Measurements from ENCODE around the gene ABHD8.

Gene ABHD8

DNA sequence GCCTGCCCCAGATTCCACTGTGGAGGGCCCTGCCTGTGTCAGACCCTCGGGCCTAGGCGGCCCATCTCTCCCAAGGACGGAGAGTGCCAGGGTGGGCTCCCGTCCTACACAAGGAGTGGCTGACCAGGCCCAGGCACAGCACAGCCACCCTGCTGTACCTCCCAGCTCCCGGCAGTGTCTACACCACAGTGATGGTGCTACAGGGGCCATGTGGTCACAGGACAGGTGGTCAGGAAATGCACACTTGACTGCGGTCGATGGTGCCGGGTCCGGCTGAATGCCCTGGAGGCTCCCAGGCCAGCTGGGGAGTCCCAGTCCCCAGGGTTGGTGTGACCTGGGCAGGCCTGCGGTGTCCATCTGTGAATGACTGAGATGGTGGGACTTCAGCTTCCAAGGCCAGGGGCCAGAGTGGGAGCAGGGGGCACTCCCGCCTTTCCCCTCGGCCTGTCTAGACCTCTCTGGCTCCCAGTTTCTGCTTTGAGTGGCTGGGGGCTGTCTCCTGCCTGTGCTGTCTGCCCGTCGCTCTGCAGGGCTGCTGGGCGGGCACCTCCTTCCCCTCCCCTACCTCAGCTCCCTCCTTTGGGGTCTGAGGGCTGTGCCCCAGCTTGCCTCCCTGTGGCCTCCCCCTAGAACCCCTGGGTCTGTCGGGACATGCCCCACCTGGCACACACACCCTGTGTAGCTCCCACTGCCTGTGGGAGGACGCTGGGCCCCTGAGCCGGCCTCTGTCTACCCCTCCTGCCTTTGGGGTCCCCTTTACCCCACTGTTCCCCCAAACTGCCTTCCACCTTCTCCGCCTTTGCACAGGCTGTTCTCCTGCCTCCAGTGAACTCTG is 18.6 kb upstream of the ABHD8 start:
- DNase-seq (ENCODE audit: low read depth): no peak

- DNase-seq (ENCODE audit: low read depth): no peak
Observed at GRCh38 chr19:17320435-17320834, 17.2 kb upstream of the ABHD8 start.

- DNase-seq (ENCODE audit: low read depth): no peak
Observed at GRCh38 chr19:17319473-17320238, 16.4 kb upstream of the ABHD8 start.

- no peak for DNase-seq (ENCODE audit: low read depth)
Observed at GRCh38 chr19:17318966-17319365, 15.7 kb upstream of the ABHD8 start.

- no peak for DNase-seq (ENCODE audit: low read depth)
Observed at GRCh38 chr19:17314007-17314593, 10.9 kb upstream of the ABHD8 start.

DNA sequence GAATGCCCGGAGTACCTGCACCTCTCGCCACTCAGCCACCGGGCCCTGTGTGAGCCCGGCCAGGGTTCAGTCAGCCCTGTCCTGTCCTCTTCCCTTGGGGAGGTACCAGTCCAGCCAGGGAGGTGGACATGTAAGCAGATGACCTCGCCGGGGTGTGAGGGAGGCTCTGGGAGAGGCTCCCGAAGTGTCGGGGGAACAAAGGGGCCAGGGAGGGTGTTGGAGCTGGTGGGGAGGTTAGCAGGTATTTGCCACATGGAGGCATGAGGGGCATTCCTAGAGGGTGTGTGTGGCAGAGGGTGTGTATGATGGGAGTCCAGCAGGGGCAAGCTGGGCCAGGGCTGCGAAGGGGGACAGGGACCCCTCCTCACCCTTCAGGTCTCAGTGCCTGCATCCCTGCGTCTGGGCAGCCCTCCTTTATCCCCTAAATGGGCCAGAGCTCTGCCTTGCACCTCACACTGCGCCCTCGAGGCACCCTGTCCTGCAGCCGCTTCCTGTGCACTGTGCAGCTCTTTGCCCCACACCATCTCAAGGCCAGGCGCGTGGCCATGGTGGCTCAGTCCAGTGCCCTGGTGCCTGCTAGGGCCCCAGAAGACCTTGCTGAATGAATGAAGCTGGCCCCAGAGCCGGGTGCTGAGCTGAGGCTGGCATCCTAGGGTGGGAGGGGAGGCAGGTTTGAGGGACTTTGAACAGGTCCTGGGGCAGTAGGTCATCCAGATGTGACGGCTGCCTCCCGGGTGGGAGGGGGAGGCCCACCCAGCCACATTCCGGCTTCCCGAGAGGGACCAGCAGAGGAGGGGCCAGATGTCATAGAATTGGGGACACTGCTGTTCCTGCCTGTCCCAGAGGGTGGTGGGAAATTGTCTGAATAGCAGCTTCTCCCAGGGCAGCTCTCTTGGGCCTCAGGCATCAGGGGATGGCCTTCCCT is 9.2 kb upstream of the ABHD8 start:
- DNase-seq (ENCODE audit: low read depth): no peak

GRCh38 chr19:17311455-17312188 is 8.4 kb upstream of the ABHD8 start:
- DNase-seq (ENCODE audit: low read depth): no peak

- no peak for DNase-seq (ENCODE audit: low read depth)
Observed at GRCh38 chr19:17309965-17310461, 6.8 kb upstream of the ABHD8 start.

DNA sequence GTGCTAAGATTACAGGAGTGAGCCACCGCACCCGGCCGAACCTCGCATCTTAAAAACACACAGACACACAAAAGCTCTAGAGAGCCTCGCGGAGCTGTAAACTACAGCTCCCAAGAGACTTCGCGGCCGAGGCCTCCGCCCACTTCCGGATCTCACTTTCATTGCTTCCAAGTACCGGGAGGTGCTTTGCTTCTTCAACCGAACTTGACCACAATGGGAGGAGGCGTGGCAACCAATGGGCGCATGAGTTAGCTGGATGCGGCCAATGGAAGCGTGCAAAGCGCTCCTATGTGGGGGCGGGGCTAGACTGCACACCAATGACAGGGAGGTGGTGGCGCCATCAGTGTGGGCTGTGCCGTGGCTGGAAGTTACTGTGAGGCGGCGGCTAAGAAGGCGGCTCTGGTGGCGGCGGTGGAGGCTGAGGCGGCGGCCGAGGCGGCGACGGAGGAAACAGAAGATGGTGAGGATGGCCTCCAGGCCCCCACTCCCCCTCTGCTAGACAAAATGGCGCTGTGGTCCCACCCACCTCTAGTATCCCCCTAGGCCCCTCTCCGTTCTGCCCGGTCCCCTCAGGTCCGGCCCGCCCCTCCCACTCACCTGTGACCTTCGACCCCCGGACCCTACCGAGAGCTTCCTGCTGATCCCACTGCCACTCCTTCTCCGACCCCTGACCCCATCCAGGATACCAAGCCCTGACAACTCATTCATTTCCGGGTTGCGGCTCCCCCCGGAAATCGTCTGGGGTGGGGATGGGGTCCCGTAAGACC is 6.2 kb upstream of the ABHD8 start, which contains the start of gene DDA1:
DDA1 (plus strand) TSS at position 366 of the 767 bp plus-strand sequence; CDS start at position 458, 92 bp downstream.
- peak; percentile 99 for DNase-seq (ENCODE audit: low read depth)

DNA sequence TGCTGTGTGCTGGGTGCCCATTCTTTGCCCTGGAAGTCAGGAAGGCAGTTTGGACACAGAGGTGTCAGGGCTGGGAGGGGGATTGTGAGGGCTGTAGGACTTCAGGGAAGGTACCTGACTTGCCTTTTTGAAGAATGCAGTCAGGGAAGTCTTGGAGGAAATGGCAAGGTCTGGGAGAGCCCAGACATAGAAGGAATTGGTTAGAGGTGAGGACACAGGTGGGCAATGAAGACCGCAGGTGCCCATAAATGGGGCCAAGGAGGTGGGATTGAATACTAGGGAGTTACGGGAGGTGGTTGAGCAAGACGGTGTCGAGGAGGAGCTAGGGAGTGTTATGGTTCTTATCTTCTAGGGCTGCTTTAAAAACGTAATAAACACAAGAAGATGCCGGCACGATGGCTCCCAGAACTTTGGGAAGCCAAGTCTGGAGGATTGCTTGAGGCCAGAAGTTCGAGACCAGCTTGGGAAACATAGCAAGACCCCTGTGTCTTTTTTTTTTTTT is 4.7 kb upstream of the ABHD8 start:
- no peak for DNase-seq (ENCODE audit: low read depth)

DNA sequence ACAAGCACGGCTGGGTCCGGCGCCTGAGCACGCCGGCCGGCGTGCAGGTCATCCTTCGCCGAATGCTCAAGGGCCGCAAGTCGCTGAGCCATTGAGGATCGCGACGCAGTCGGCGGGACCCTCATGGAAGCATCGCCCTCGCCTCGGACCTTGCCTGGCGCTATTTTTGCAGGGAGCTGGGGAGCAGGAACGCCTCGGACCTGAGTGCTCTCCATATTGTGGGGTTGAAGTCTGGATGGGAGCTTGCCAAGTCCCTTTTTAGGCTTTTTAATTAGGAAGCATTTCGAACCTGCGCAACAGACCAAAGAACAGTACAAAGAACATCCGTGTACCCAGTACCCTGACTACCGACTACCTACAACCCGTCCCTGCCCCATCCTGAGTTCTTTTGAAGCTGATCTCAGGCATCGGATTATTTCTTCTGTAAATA is 3.1 kb upstream of the ABHD8 start:
- no peak for DNase-seq (ENCODE audit: low read depth)

GRCh38 chr19:17305517-17306284 is 2.5 kb upstream of the ABHD8 start, which contains the start of gene MRPL34:
MRPL34 (plus strand) TSS chr19:17305872; CDS start chr19:17305893, 21 bp downstream.
- DNase-seq (ENCODE audit: low read depth): peak; percentile 91

GRCh38 chr19:17305216-17305516 is 1.9 kb upstream of the ABHD8 start:
- no peak for DNase-seq (ENCODE audit: low read depth)

GRCh38 chr19:17304386-17305215 is 1.4 kb upstream of the ABHD8 start:
- DNase-seq (ENCODE audit: low read depth): no peak

- no peak for DNase-seq (ENCODE audit: low read depth)
Observed at GRCh38 chr19:17303940-17304267, 679 bp upstream of the ABHD8 start.

GRCh38 chr19:17302391-17303166 is 646 bp downstream of the ABHD8 start:
- no peak for DNase-seq (ENCODE audit: low read depth)

DNA sequence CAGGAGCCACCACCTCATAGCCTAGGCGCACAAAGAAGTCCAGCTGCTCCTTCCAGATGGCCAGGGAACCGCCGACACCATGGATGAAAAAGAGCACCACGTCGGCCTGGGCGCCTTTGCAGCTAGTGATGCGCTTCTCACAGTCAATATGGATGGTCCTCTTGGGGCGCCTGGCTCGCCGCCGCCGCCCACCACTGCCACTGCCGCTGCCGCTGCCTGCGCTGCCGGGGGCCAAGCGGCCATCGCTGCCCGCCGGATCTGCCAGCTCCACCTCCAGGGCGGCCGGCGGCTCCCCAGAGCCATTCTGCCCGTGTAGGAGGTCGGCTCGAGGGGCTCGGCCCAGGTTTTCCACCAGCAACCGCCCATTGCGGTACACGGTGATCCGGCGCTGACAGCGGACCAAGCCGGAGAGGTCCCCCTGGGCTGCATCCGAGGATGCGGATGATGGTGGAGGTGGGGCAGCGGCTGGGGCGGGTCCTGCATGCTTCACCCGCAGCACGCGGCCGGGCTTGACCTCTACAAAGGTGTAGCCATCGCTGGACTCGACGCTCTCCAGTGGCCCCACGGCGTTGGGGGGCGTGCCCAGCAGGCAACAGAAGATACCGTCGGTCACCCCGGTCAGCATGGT is 2.1 kb downstream of the ABHD8 start:
- DNase-seq (ENCODE audit: low read depth): no peak

Measured in activated T-cell treated with anti-CD3 and anti-CD28 coated beads for 24 hours (primary cell).